B cell (primary cell): ENCODE results near the gene LCE2C. TPM values are rescaled to one million over a fixed set of nuclear protein-coding genes. Genes with fewer than 3 reads are reported as not detected.

ENCODE experiments used
- ATAC-seq: fragments of 200-7000 bp; cut with Tn5 transposase; one replicate; pipeline ENCODE4 v1.10.0; 2021; ENCODE audit warnings: low read depth, mild to moderate bottlenecking, moderate number of reproducible peaks, moderate library complexity
- CTCF ChIA-PET: fragments of 350-600 bp; sonication (Branson Sonifier 250); formaldehyde crosslinking; loops from one replicate; lab custom pipeline; 2021; ENCODE audit warnings: antibody characterized with exemption, inconsistent platforms; lab: Charles Lee
- POLR2A ChIA-PET: fragments of 350-600 bp; sonication (Branson Sonifier 250); formaldehyde crosslinking; loops from one replicate; lab custom pipeline; 2021; ENCODE audit warnings: antibody characterized with exemption; lab: Charles Lee
- DNase-seq: peaks from one replicate; pipeline ENCODE4 v3.0.0; 2013
- H2AFZ ChIP-seq: 2 replicates; pipeline ENCODE4 v1.6.1; 2012; ENCODE audit warnings: mild to moderate bottlenecking, low read depth, low read length; ENCODE audit not compliant: insufficient read depth, poor library complexity, severe bottlenecking
- H3K27ac ChIP-seq, 2 donors: 1 replicate in 1 of 2; 2 replicates in 1 of 2; pipeline ENCODE4 v1.5.1; 2012 to 2013; ENCODE audit warnings: low read length in 2 of 2, mild to moderate bottlenecking in 2 of 2, moderate library complexity in 1 of 2
- H3K27me3 ChIP-seq, 4 experiments: fragments of 200-600 bp in 1 of 4; sonication (generic) in 1 of 4; replicated peaks in 1 of 4; 1 replicate in 2 of 4; 2 replicates in 2 of 4; pipeline versions ENCODE4 v1.6.1 to v1.7.0; 2013 to 2016; ENCODE audit warnings: low read length in 3 of 4, mild to moderate bottlenecking in 2 of 4, mixed read lengths in 1 of 4, moderate library complexity in 1 of 4; ENCODE audit not compliant: insufficient read depth in 4 of 4, control insufficient read depth in 3 of 4; ENCODE audit errors: control extremely low read depth in 1 of 4
- H3K36me3 ChIP-seq, 2 experiments: replicated peaks in 1 of 2; 1 replicate in 1 of 2; 2 replicates in 1 of 2; pipeline versions ENCODE4 v1.6.1 to v1.7.1; 2013; ENCODE audit warnings: low read length in 1 of 2; ENCODE audit not compliant: insufficient read depth in 2 of 2, control insufficient read depth in 1 of 2; ENCODE audit errors: control extremely low read depth in 1 of 2, extremely low read depth in 1 of 2
- H3K4me1 ChIP-seq, 2 donors: fragments of 200-600 bp in 1 of 2; sonication (generic) in 1 of 2; 1 replicate in 1 of 2; 2 replicates in 1 of 2; pipeline versions ENCODE4 v1.5.1 to v1.6.1; 2013 to 2017; ENCODE audit warnings: low read length in 2 of 2; ENCODE audit not compliant: control insufficient read depth in 2 of 2, insufficient read depth in 2 of 2
- H3K4me2 ChIP-seq: replicated peaks from 2 replicates; pipeline ENCODE3; 2012; ENCODE audit warnings: mild to moderate bottlenecking, low read depth, low read length; ENCODE audit not compliant: poor library complexity, severe bottlenecking
- H3K4me3 ChIP-seq, 5 experiments: fragments of 200-600 bp in 1 of 5; sonication (generic) in 1 of 5; 1 replicate in 3 of 5; 2 replicates in 2 of 5; pipeline versions ENCODE4 v1.5.1 to v1.7.0; 2011 to 2016; ENCODE audit warnings: low read length in 4 of 5, mild to moderate bottlenecking in 4 of 5, low read depth in 2 of 5, control low read depth in 1 of 5, moderate library complexity in 1 of 5; ENCODE audit not compliant: insufficient read depth in 1 of 5; ENCODE audit errors: control extremely low read depth in 1 of 5, extremely low read depth in 1 of 5
- H3K79me2 ChIP-seq: fragments of 200-600 bp; sonication (generic); one replicate; pipeline ENCODE4 v1.6.0; 2016; ENCODE audit warnings: low read length; ENCODE audit not compliant: control insufficient read depth, insufficient read depth
- H3K9ac ChIP-seq: fragments of 200-600 bp; sonication (generic); 2 replicates; pipeline ENCODE4 v1.6.1; 2017; ENCODE audit warnings: mild to moderate bottlenecking, low read length, moderate library complexity
- H3K9me3 ChIP-seq, 3 donors: one replicate each; pipeline versions ENCODE4 v1.6.1 to v1.7.1; 2013; ENCODE audit warnings: low read length in 2 of 3; ENCODE audit not compliant: control insufficient read depth in 2 of 3, insufficient read depth in 1 of 3; ENCODE audit errors: control extremely low read depth in 1 of 3
- H4K20me1 ChIP-seq: 2 replicates; pipeline ENCODE4 v1.6.0; 2012; ENCODE audit warnings: mild to moderate bottlenecking, low read length; ENCODE audit not compliant: insufficient read depth, control insufficient read depth, poor library complexity, severe bottlenecking
- H3K27ac Mint-ChIP-seq: one replicate; pipeline ENCODE4 v1.8.0; 2021; ENCODE audit warnings: mixed read lengths
- H3K27me3 Mint-ChIP-seq: one replicate; pipeline ENCODE4 v1.8.0; 2021; ENCODE audit warnings: mixed read lengths
- H3K4me1 Mint-ChIP-seq: one replicate; pipeline ENCODE4 v1.8.0; 2021; ENCODE audit warnings: mixed read lengths
- H3K4me3 Mint-ChIP-seq: one replicate; pipeline ENCODE4 v1.8.0; 2021; ENCODE audit warnings: mixed read lengths
- H3K9me3 Mint-ChIP-seq: one replicate; pipeline ENCODE4 v1.8.0; 2022; ENCODE audit warnings: mixed read lengths; ENCODE audit not compliant: insufficient read depth
- CTCF ChIP-seq: fragments of 200-600 bp; IDR thresholded peaks from one replicate; pipeline ENCODE4 v1.8.0; 2022; ENCODE audit warnings: antibody characterized with exemption, mild to moderate bottlenecking
- EZH2 ChIP-seq: IDR thresholded peaks from 2 replicates; pipeline ENCODE4 v1.6.1; 2012; ENCODE audit warnings: borderline replicate concordance, low read depth, mild to moderate bottlenecking, moderate library complexity, low read length; ENCODE audit not compliant: insufficient read depth, poor library complexity, severe bottlenecking
- WGBS: methylation state at CpG from one replicate; pipeline ENCODE4 v1.1.5; 2013; ENCODE audit warnings: missing lambda C conversion rate; ENCODE audit not compliant: insufficient coverage; 5-methylcytosine and 5-hydroxymethylcytosine counted together
- intact Hi-C: fragments of 100-400 bp; cut with micrococcal nuclease; formaldehyde crosslinking; loops from one replicate; pipeline ENCODE4 v1.10.0; 2022
- polyA plus RNA-seq: library from polyadenylated mRNA; depleted of rRNA; stranded (reverse); fragments of >200 nt; gene quantifications from 2 replicates; pipeline ENCODE4 v1.2.3, GENCODE V29; 2012
- total RNA-seq, 2 donors: library from RNA; stranded (reverse); fragments of 120-200 nt in 1 of 2; gene quantifications; 1 replicate in 1 of 2; 2 replicates in 1 of 2; pipeline versions ENCODE4 v1.2.3 to v1.2.4, GENCODE V29; 2013 to 2022

Gene LCE2C
- total and polyA plus RNA-seq, 2 donors (not counting 1 experiment from before 2014, with no cell fraction given) = not detected

- Histone ChIP-seq H3K9me3 (peaks cover 0 to 7% (median 0%) of the 10 kb centered on the region in 3 donors), H3K36me3 (no peaks in the 10 kb centered on the region), H3K27ac (no peak overlapping the region), H3K27me3 (peaks cover 0 to 9% (median 0%) of the 10 kb centered on the region in 4 experiments), H3K4me1 (no peaks in the 10 kb centered on the region), H3K79me2 (no peaks in the 10 kb centered on the region), H2AFZ (no peak overlapping the region), H3K9ac (no peak overlapping the region), H4K20me1 (no peaks in the 10 kb centered on the region), H3K4me3 (no peak overlapping the region), H3K4me2 (no peak overlapping the region)
- ChIA-PET POLR2A (no interaction called here), CTCF (interaction anchor here (0.9 kb wide), 1 partner anchor 9 kb away, joined by 3 read pairs; no protein-coding TSS in a partner anchor)
- Mint-ChIP-seq H3K27ac (no peak overlapping the region), H3K27me3 (peaks cover 45% of the 10 kb centered on the region), H3K4me1 (no peaks in the 10 kb centered on the region), H3K4me3 (no peak overlapping the region), H3K9me3 (peaks cover 4% of the 10 kb centered on the region)
- DNase-seq (no peak), ATAC-seq (no peak)
- TF ChIP-seq CTCF (no peak), EZH2 (no peak)
- intact Hi-C loops = no loop called here
- WGBS = 94% methylated on average over 2 of the region's 3 CpGs
Observed at GRCh38 chr1:152630596-152630995, 44.5 kb upstream of the LCE2C start.

- H3K4me3 Mint-ChIP-seq = no peak overlapping the region
- no peak overlapping the region for H3K27ac Mint-ChIP-seq
- H3K4me2 ChIP-seq = no peak overlapping the region
- no peaks in the 10 kb centered on the region for H3K4me1 ChIP-seq
- intact Hi-C loops = no loop called here
- H3K79me2 ChIP-seq = no peaks in the 10 kb centered on the region
- no peak for DNase-seq
- no peak overlapping the region for H2AFZ ChIP-seq
- no peak for ATAC-seq
- H3K4me1 Mint-ChIP-seq = no peaks in the 10 kb centered on the region
- H3K36me3 ChIP-seq = no peaks in the 10 kb centered on the region
- ChIA-PET CTCF (interaction anchor here (1.7 kb wide), 1 partner anchor 12 kb away, joined by 3 read pairs; no protein-coding TSS in a partner anchor), POLR2A (no interaction called here)
- H3K27me3 ChIP-seq = no peaks in the 10 kb centered on the region
- H3K4me3 ChIP-seq = no peak overlapping the region
- no peaks in the 10 kb centered on the region for H4K20me1 ChIP-seq
- TF ChIP-seq EZH2 (no peak), CTCF (no peak)
- H3K9me3 Mint-ChIP-seq = peaks cover under 1% of the 10 kb centered on the region
- peaks cover 23% of the 10 kb centered on the region for H3K27me3 Mint-ChIP-seq
- H3K9me3 ChIP-seq = no peaks in the 10 kb centered on the region
- H3K9ac ChIP-seq = no peak overlapping the region
- H3K27ac ChIP-seq = no peak overlapping the region
- WGBS = no CpG with 5 or more reads among the region's 1 CpG
Observed at GRCh38 chr1:152640351-152640750, 34.7 kb upstream of the LCE2C start.
